ENCODE data around the gene SUDS3. TPM values are rescaled to one million over a fixed set of nuclear protein-coding genes. Genes with fewer than 3 reads are reported as not detected.

Gene SUDS3
- total RNA-seq, 1 experiment from 2014 or later, result 50.5 TPM

- no peak for DNase-seq
- no peak overlapping the region for H3K27ac ChIP-seq (ENCODE audit: insufficient read length, low read depth, low read length)
- H3K9me3 Mint-ChIP-seq, result peaks cover 5 to 7% of the 10 kb centered on the region in 2 experiments; a peak in 1 of 5 replicates
- H2BK120ac ChIP-seq (ENCODE audit: low read depth, low read length, poor library complexity, severe bottlenecking), result no peak overlapping the region
- H4K20me1 ChIP-seq (ENCODE audit: control insufficient read depth, insufficient read depth, insufficient read length), result no peaks in the 10 kb centered on the region
- no CpG with 5 or more reads among the region's 1 CpG for WGBS (ENCODE audit: extremely low coverage, insufficient read length, low lambda C conversion rate)
- H3K4me2 ChIP-seq (ENCODE audit: insufficient read depth, insufficient read length, low read length), result no peak overlapping the region
- no peaks in the 10 kb centered on the region for H3K4me1 Mint-ChIP-seq
- H3K9me3 ChIP-seq (ENCODE audit: control insufficient read depth, low read depth, low read length), result no peaks in the 10 kb centered on the region
- H4K5ac ChIP-seq (ENCODE audit: insufficient read length, low read depth, low read length), result no peak overlapping the region
- H4K91ac ChIP-seq (ENCODE audit: insufficient read length, low read depth, low read length), result no peak overlapping the region
- H3K56ac ChIP-seq (ENCODE audit: insufficient read length, low read depth, low read length), result no peak overlapping the region
- H3K79me2 ChIP-seq (ENCODE audit: insufficient read depth, low read length), result no peaks in the 10 kb centered on the region
- no peaks in the 10 kb centered on the region for H3K27me3 ChIP-seq (ENCODE audit: insufficient read depth, low read length)
- H3K4ac ChIP-seq (ENCODE audit: low read depth, low read length), result no peak overlapping the region
- H3K14ac ChIP-seq (ENCODE audit: insufficient read depth, low read length), result no peak overlapping the region
- no peak overlapping the region for H2BK12ac ChIP-seq (ENCODE audit: insufficient read length, low read depth, low read length)
- H3K4me1 ChIP-seq (ENCODE audit: insufficient read depth, low read length), result no peaks in the 10 kb centered on the region
- H2AFZ ChIP-seq (ENCODE audit: low read length), result no peak overlapping the region
- no peak for TF ChIP-seq CTCF (conservative IDR thresholded peaks at IDR 0.05)
- no peak overlapping the region for H3T11ph ChIP-seq (ENCODE audit: low read length)
- no peaks in the 10 kb centered on the region for H3K36me3 Mint-ChIP-seq (ENCODE audit: insufficient read depth in 1 of 3, low read depth in 3 of 3)
- H2BK5ac ChIP-seq (ENCODE audit: insufficient read length, low read length), result no peak overlapping the region
- H3K23me2 ChIP-seq (ENCODE audit: insufficient read length, low read depth, low read length, poor library complexity, severe bottlenecking), result no peaks in the 10 kb centered on the region
- no peak overlapping the region for H4K8ac ChIP-seq (replicated peaks; ENCODE audit: insufficient read length, low read depth, low read length)
- H3K9ac ChIP-seq (ENCODE audit: extremely low read depth, insufficient read length, low read length), result no peak overlapping the region
- H3K4me3 Mint-ChIP-seq, result no peak overlapping the region
- H3K79me1 ChIP-seq (ENCODE audit: insufficient read depth, low read depth, low read length, poor library complexity, severe bottlenecking), result no peaks in the 10 kb centered on the region
- no peak overlapping the region for H2AK5ac ChIP-seq (ENCODE audit: insufficient read length, low read length)
- no peak overlapping the region for H3K18ac ChIP-seq (ENCODE audit: insufficient read length, low read depth, low read length)
- H3K23ac ChIP-seq (ENCODE audit: insufficient read length, low read depth, low read length), result no peak overlapping the region
- H2BK20ac ChIP-seq (ENCODE audit: low read depth, low read length, poor library complexity, severe bottlenecking), result no peak overlapping the region
- no peak overlapping the region for H3K27ac Mint-ChIP-seq
- no peaks in the 10 kb centered on the region for H3K27me3 Mint-ChIP-seq (ENCODE audit: low read depth)
- H2BK15ac ChIP-seq (ENCODE audit: low read depth, low read length), result no peak overlapping the region
Observed at GRCh38 chr12:118448341-118448740, 72.0 kb downstream of the SUDS3 start.
